Prostate gland (tissue), 2 donors: ENCODE measurements around the gene TPPP. TPM values are rescaled to one million over a fixed set of nuclear protein-coding genes. Genes with fewer than 3 reads are reported as not detected.

ENCODE experiments used
- DNase-seq: peaks from one replicate; pipeline ENCODE4 v3.0.0-alpha.2; 2019; ENCODE audit warnings: low spot score
- H3K27ac ChIP-seq, 2 donors: fragments of 200-600 bp; sonication (generic); 2 replicates each; pipeline ENCODE4 v1.5.1; 2017 to 2019
- H3K27me3 ChIP-seq: fragments of 200-600 bp; sonication (generic); replicated peaks from 2 replicates; pipeline ENCODE4 v1.5.1; 2019; ENCODE audit not compliant: insufficient read depth
- H3K36me3 ChIP-seq, 2 donors: fragments of 200-600 bp; sonication (generic); 1 replicate in 1 of 2; 2 replicates in 1 of 2; pipeline versions ENCODE4 v1.5.1 to v1.8.1; 2017 to 2019
- H3K4me1 ChIP-seq: fragments of 200-600 bp; sonication (generic); replicated peaks from 2 replicates; pipeline ENCODE4 v1.5.1; 2019
- H3K4me3 ChIP-seq, 2 donors: fragments of 200-600 bp; sonication (generic); 2 replicates each; pipeline ENCODE4 v1.5.1; 2017 to 2019
- H3K9me3 ChIP-seq: fragments of 200-600 bp; sonication (generic); 2 replicates; pipeline ENCODE4 v1.5.1; 2017
- POLR2A ChIP-seq: fragments of 450-650 bp; IDR thresholded peaks from one replicate; pipeline ENCODE4 v1.6.1; 2016; ENCODE audit warnings: antibody characterized with exemption, mild to moderate bottlenecking
- POLR2AphosphoS5 ChIP-seq: sonication (generic); formaldehyde crosslinking; IDR thresholded peaks from one replicate; pipeline ENCODE4 v1.6.1; 2017; ENCODE audit warnings: antibody characterized with exemption
- WGBS: methylation state at CpG from one replicate; pipeline ENCODE4 v1.1.5; 2018; 5-methylcytosine and 5-hydroxymethylcytosine counted together
- intact Hi-C: fragments of 100-400 bp; cut with DNase I; formaldehyde crosslinking; loops from one replicate; pipeline ENCODE4 v1.14.2; 2022
- total RNA-seq, 2 donors: library from RNA; depleted of rRNA; stranded (reverse); fragments of >200 nt; gene quantifications; one replicate each; pipeline ENCODE4 v1.1.0, GENCODE V29; 2016
- TF ChIP-seq, protein P1 (sequence below), 4 experiments: fragments of 200-600 bp in 2 of 4; fragments of 450-650 bp in 2 of 4; sonication (generic) in 2 of 4; IDR thresholded peaks; 1 replicate in 3 of 4; 2 replicates in 1 of 4; pipeline ENCODE4 v1.5.1; 2016 to 2019; ENCODE audit warnings: antibody characterized with exemption in 4 of 4, mild to moderate bottlenecking in 2 of 4, moderate library complexity in 2 of 4

The TPPP gene
- total RNA-seq, 2 donors from 2014 or later: 2.3 to 6.9 TPM

DNA sequence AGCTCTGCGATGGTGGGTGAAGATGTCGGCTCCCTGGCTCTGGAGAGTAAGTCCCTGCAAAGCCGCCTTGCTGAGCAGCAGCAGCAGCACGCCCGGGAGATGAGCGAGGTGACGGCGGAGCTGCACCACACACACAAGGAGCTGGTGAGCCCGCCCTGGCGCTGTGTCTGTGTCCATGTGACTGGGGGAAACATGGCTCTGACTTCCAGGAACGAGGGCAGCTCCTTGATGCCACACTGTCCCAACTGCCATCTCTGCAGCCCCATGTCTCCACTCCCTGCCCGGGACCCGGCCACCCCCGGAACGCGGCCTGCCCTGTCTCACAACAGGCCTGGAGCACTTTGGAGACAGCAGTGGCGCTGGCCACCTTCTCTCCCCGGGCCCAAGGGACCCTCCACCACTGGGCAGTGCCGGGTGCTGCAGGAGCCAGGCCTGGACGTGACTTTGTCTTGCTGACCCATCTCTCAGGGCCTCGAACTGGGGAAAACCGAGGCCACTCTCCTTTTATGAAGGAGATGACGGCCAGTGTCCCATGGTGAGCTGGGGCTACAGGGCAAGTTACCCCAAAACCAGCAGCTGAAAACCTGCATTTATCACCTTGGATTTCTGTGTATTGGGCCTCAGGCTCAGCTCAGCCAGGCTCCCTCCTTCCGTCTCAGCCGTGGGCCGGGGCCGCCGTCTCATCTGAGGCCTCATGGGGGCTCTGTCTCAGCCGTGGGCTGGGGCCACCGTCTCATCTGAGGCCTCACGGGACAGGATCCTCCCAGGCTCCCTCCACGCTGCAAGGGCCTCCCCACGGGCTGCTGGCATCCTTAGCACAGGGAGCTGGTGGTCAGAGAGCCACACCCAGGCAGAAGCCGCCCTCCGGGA, 52.5 kb downstream of the TPPP start:
- 86% methylated on average over 30 of the region's 35 CpGs for WGBS
- Histone ChIP-seq H3K4me1 (no peaks in the 10 kb centered on the region), H3K36me3 (peaks cover under 1 to 2% of the 10 kb centered on the region in 2 donors), H3K9me3 (no peaks in the 10 kb centered on the region), H3K27ac (no peak overlapping the region), H3K4me3 (no peak overlapping the region), H3K27me3 (no peaks in the 10 kb centered on the region)
- TF ChIP-seq, protein P1, sequence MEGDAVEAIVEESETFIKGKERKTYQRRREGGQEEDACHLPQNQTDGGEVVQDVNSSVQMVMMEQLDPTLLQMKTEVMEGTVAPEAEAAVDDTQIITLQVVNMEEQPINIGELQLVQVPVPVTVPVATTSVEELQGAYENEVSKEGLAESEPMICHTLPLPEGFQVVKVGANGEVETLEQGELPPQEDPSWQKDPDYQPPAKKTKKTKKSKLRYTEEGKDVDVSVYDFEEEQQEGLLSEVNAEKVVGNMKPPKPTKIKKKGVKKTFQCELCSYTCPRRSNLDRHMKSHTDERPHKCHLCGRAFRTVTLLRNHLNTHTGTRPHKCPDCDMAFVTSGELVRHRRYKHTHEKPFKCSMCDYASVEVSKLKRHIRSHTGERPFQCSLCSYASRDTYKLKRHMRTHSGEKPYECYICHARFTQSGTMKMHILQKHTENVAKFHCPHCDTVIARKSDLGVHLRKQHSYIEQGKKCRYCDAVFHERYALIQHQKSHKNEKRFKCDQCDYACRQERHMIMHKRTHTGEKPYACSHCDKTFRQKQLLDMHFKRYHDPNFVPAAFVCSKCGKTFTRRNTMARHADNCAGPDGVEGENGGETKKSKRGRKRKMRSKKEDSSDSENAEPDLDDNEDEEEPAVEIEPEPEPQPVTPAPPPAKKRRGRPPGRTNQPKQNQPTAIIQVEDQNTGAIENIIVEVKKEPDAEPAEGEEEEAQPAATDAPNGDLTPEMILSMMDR (IDR thresholded peaks at IDR 0.05): no peak
- TF ChIP-seq POLR2AphosphoS5: no peak
- TF ChIP-seq POLR2A: no peak
- DNase-seq: no peak
- intact Hi-C loops: no loop called here

DNA sequence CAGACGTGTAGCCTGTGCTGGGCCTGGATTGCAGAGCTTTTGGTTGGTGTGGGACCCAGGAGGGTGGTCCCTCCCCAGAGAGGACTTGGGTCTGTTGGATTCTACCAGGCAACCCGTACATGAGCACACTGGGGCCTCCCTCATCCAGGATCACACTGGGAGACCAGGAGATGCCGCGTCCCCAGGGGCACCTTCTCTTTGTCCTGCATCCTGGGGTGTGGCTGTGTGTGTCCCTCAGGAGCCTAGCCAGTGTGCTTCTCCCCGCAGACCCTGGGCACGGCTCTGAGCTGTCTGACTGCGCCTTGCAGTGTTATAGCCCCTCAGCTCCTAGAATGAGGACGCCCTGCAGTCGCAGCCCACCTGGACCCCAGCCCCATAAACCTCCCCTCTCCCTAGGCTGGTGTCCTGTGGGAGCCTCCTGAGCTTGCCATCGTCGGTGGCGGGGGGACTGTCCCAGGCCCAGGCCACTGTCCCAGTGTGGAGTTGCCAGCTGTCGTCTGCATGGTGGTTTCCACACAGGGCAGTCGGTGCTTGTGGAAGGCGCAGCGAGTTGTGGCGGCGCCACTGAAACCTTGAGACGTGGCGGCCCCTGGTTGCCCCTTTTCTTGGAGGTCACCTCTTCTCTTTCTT, 53.5 kb downstream of the TPPP start:
- WGBS: 92% methylated on average over 13 of the region's 20 CpGs
- no peak for TF ChIP-seq POLR2AphosphoS5
- TF ChIP-seq, protein P1 (IDR thresholded peaks at IDR 0.05): no peak
- TF ChIP-seq POLR2A: no peak
- Histone ChIP-seq H3K4me3 (no peak overlapping the region), H3K4me1 (no peaks in the 10 kb centered on the region), H3K36me3 (peaks cover 2 to 11% of the 10 kb centered on the region in 2 donors), H3K9me3 (no peaks in the 10 kb centered on the region), H3K27ac (no peak overlapping the region), H3K27me3 (no peaks in the 10 kb centered on the region)
- DNase-seq: no peak
- intact Hi-C loops: no loop called here

DNA sequence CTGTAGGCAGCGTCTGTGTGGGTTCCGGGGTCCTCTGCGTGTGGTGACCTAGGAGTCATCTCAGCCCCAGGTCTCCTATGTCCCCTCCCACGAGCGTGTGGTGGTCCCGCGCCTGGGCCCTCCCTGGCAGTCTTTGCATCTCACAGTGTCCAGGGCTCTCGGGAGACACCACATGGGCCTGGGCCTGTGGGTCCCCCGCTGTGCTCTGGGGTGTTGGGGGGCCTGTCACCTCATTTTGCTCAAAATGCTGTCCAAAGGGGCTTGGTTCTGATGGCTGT, 54.0 kb downstream of the TPPP start:
- H3K27me3 ChIP-seq: no peaks in the 10 kb centered on the region
- WGBS: 95% methylated on average over 8 of the region's 9 CpGs
- intact Hi-C loops: no loop called here
- no peak overlapping the region for H3K4me3 ChIP-seq
- no peaks in the 10 kb centered on the region for H3K9me3 ChIP-seq
- TF ChIP-seq POLR2AphosphoS5: no peak
- no peak for TF ChIP-seq POLR2A
- TF ChIP-seq, protein P1 (IDR thresholded peaks at IDR 0.05): no peak
- H3K4me1 ChIP-seq: no peaks in the 10 kb centered on the region
- H3K27ac ChIP-seq: no peak overlapping the region
- DNase-seq: no peak
- peaks cover 2 to 11% of the 10 kb centered on the region in 2 donors for H3K36me3 ChIP-seq

DNA sequence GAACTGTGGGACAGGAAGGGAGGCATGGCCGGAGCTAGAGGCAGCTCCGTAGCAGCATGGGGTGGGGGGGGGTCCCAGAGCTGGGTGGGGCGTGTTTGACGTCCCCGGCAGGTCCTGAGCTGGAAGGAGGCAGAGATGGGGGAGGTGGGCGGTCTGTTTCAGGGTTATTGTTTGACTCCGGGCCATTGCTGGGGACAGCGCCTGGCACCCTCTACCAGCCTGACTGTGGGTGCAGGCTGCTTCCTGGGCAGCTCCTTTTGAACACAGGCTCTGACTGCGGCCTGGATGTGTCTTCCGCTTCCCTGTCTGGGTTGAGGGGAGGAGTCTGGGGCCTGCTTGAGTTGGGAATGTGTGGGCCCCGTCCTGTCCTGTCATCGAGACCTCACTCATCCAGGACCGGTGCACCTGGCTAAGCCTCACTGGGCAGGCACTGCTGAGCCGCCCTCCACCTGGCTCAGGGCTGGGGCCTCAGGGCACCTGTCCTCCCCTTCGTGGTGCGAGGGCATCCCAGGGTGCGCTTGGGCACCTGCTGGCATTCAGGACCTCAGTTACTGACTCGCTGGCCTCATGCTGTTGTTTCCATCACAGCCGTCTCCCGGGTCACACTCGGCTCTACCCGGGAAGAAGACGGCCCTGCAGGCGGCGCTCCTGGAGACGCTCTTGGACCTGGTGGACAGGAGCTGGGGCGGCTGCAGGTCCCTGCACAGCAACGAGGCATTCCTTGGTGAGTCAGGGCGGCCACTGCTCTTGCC, 54.5 kb downstream of the TPPP start:
- no peaks in the 10 kb centered on the region for H3K4me1 ChIP-seq
- H3K27ac ChIP-seq: no peak overlapping the region
- TF ChIP-seq POLR2A (no peak), POLR2AphosphoS5 (no peak)
- TF ChIP-seq, protein P1 (IDR thresholded peaks at IDR 0.05): no peak
- 93% methylated on average over 28 of the region's 29 CpGs for WGBS
- DNase-seq: no peak
- no peaks in the 10 kb centered on the region for H3K27me3 ChIP-seq
- intact Hi-C loops: no loop called here
- no peak overlapping the region for H3K4me3 ChIP-seq
- H3K36me3 ChIP-seq: peaks cover 2 to 11% of the 10 kb centered on the region in 2 donors
- H3K9me3 ChIP-seq: no peaks in the 10 kb centered on the region
